HFF-Myc (cell line): ENCODE data around the gene TFEB.

Source experiments
- DNase-seq: peaks from one replicate; pipeline ENCODE4 v3.0.0-alpha.2; 2011; ENCODE audit warnings: low read depth; ENCODE audit errors: extremely low read depth
- H3K4me3 ChIP-seq: replicated peaks from 2 replicates; pipeline ENCODE4 v1.5.1; 2011; ENCODE audit warnings: low read depth, mild to moderate bottlenecking, control low read depth, low read length
- TF ChIP-seq, protein P1 (sequence below): IDR thresholded peaks from 2 replicates; pipeline ENCODE4 v1.5.1; 2012; ENCODE audit warnings: mild to moderate bottlenecking, low read depth, low read length, control low read depth; ENCODE audit errors: missing control alignments

The TFEB gene

DNA sequence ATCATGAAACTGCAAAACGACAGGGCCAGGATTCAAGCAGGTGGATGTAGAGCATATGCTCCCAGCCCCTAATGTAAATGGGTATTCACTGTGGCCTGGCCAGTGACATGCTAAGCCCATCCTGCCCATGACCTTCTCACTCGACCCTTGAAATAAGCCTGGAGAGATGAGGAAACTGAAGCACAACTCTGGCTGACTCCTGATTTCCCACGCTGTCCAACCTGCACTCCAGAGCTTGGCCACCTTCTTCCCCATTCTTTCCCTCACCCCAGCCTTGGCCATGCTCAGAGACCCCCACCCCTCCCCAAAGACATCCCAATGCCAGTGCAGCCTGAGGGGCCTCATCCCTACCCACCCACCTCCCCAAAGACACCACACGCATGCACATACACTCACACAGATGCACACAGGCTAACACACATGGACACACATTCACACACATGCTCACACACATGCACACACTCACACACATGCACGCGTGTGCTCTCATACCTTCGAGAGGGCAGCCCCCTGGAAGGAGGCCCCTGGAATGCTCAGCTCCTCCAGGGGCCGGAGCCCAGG is 12.4 kb downstream of the TFEB start:
- TF ChIP-seq, protein P1, sequence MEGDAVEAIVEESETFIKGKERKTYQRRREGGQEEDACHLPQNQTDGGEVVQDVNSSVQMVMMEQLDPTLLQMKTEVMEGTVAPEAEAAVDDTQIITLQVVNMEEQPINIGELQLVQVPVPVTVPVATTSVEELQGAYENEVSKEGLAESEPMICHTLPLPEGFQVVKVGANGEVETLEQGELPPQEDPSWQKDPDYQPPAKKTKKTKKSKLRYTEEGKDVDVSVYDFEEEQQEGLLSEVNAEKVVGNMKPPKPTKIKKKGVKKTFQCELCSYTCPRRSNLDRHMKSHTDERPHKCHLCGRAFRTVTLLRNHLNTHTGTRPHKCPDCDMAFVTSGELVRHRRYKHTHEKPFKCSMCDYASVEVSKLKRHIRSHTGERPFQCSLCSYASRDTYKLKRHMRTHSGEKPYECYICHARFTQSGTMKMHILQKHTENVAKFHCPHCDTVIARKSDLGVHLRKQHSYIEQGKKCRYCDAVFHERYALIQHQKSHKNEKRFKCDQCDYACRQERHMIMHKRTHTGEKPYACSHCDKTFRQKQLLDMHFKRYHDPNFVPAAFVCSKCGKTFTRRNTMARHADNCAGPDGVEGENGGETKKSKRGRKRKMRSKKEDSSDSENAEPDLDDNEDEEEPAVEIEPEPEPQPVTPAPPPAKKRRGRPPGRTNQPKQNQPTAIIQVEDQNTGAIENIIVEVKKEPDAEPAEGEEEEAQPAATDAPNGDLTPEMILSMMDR: no peak
- DNase-seq: no peak
- H3K4me3 ChIP-seq: no peak overlapping the region

DNA sequence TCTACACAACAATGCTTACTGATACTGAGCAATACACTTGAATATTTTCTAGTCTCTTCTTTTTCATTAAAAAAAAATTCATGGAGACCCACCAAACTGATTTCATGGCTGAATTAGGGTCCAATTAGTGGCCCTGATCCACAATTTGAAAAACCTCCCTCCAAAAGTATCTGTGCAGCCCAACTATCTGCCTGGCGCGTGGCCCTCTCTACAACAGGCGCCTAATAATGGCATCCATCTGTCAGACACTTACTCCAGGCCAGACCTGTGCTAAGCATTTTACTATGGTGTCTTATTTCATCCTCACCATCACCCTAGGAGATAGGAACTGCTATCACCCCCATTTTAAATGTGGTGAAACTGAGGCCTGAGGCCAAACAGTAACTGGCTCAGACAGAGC is 14.0 kb downstream of the TFEB start:
- no peak for DNase-seq
- H3K4me3 ChIP-seq: no peak overlapping the region
- TF ChIP-seq, protein P1: no peak

DNA sequence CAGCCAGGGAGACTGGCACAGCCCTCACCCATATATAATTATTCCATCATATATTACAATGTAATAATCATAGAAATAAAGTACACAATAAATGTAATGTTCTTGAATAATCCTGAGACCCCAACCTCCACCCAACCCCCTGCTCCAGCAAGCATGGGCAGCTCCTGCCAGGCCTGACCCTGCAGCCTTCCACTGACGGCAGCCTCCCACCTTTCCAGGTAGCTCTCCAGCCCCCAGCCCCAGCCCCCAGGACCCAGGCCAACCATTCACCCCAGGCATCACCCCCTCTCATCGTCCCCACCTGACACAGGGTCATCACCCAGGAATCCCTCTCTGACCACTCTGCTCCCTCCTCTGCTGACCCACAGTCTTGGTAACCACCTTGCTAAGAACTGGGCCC is 14.6 kb downstream of the TFEB start:
- no peak overlapping the region for H3K4me3 ChIP-seq
- no peak for DNase-seq
- TF ChIP-seq, protein P1: no peak

DNA sequence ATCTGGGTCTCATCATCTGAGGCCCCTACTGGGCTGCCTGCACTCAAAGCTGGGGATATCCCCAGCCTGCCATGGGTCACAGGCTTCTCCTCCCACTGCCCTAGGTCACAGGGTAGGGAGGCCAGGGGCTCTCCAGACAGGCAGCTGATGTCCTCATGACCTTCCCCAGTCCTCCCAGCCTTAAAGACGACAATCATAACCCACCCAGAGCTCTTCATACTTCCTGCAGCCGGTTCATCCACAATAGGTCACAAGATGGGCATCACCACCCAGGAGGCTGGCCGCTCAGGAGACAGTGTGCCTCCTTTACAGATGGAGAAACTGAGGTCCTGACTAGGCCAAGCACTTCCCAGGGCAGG is 15.2 kb downstream of the TFEB start:
- no peak overlapping the region for H3K4me3 ChIP-seq
- no peak for DNase-seq
- TF ChIP-seq, protein P1: no peak

DNA sequence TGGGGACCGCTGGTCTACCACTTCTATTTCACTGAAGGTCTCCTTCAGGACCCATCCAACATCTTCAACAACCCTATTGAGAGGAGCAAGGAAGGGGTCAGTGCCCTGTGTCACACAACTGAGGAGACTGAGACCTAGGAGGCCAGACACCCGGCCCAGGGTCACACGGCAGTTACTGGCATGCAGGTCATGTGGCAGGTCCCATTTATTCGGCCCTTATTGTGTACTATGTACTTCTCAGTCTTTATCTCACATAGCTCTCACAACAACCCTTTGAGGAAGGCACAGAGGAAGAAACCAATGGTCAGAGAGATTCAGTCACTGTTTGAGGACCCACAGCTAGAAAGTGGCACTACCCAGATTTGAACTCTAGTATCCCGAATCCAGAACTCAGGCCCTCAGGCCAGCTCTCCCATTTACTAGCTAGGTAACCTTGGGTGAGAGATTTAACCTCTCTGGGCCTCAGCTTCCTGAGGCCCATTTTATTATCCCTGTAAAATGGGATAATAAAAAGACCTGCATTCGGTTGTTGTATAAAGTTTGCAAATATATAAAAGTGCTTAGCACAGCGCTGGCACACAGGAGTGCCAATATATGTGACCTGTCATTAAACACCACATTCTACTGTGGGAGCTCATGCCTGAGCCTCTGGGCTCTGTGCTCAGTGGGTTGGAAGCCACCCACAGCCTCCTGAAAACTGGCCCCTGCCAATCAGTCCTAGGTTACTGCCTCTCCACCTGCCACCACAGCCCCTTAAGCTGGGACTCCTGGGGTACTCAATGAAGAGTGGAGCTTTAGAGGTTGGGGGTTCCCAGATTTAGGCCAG is 15.8 kb downstream of the TFEB start:
- no peak overlapping the region for H3K4me3 ChIP-seq
- DNase-seq: no peak
- TF ChIP-seq, protein P1: no peak

DNA sequence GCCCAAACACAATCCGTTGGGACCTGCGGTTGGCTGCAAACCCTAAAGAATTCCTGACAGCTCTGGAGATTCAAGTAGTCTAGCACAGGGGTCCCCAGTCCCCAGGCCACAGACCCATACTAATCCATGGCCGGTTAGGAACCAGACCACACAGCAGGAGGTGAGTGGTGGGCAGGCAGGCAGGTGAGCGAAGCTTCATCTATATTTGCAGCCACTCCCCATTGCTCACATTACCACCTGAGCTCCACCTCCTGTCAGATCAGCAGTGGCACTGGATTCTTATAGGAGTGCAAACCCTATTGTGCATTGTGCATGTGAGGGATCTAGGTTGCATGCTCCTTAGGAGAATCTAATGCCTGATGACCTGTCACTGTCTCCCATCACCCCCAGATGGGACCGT is 16.6 kb downstream of the TFEB start:
- TF ChIP-seq, protein P1: no peak
- H3K4me3 ChIP-seq: no peak overlapping the region
- DNase-seq: no peak
